ENCODE measurements around the gene ACOXL. TPM values are rescaled to one million over a fixed set of nuclear protein-coding genes. Genes with fewer than 3 reads are reported as not detected.
A peak's percentile ranks its signal among the peaks of the same experiment; 100 is the strongest.

Gene ACOXL
- total RNA-seq, 1 donor from 2014 or later: not detected

DNA sequence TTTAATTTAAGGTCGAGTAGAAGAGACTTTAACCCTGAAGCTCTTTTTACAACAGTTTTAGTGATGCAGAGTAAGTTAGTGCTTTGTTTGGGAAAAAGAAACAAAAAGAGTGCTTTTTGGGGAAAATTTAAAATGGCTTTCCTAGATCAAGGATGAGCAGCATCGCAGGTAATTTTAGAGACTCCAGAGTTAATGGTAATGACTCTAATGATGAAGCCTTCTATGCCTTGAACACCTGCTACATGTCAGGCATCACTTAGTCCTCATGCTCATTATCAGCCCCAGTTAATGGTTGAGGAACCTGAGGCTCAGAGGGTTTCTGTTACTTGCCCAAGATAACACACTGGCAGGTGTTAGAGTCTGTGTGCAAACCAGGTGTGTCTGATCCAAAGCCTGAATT, 167.8 kb downstream of the ACOXL start:
- Mint-ChIP-seq H3K27ac (ENCODE audit: unreplicated experiment) (no peak overlapping the region), H3K4me3 (no peak overlapping the region), H3K9me3 (peaks cover 8% of the 10 kb centered on the region), H3K4me1 (peaks cover 33% of the 10 kb centered on the region), H3K27me3 (ENCODE audit: low read depth) (no peaks in the 10 kb centered on the region), H3K36me3 (ENCODE audit: low read depth) (no peaks in the 10 kb centered on the region)
- TF ChIP-seq CTCF (conservative IDR thresholded peaks at IDR 0.05): no peak
- no peak for DNase-seq (ENCODE audit: low read depth, low spot score)

- no peak for DNase-seq (ENCODE audit: low read depth, low spot score)
- H3K27ac Mint-ChIP-seq (ENCODE audit: unreplicated experiment): peak overlapping the region; percentile 62
- no peak overlapping the region for H3K4me3 Mint-ChIP-seq
- no peaks in the 10 kb centered on the region for H3K36me3 Mint-ChIP-seq (ENCODE audit: low read depth)
- no peak for TF ChIP-seq CTCF (conservative IDR thresholded peaks at IDR 0.05)
- no peaks in the 10 kb centered on the region for H3K27me3 Mint-ChIP-seq (ENCODE audit: low read depth)
- no peaks in the 10 kb centered on the region for H3K9me3 Mint-ChIP-seq
- H3K4me1 Mint-ChIP-seq: peaks cover 26% of the 10 kb centered on the region
These were observed 171.2 kb downstream of the ACOXL start for GRCh38 chr2:110903548-110903947.

GRCh38 chr2:110904116-110904778, 171.9 kb downstream of the ACOXL start:
- DNase-seq (ENCODE audit: low read depth, low spot score): no peak
- H3K4me3 Mint-ChIP-seq: no peak overlapping the region
- no peak for TF ChIP-seq CTCF (conservative IDR thresholded peaks at IDR 0.05)
- H3K36me3 Mint-ChIP-seq (ENCODE audit: low read depth): no peaks in the 10 kb centered on the region
- H3K27ac Mint-ChIP-seq (ENCODE audit: unreplicated experiment): peak overlapping the region; percentile 62
- no peaks in the 10 kb centered on the region for H3K27me3 Mint-ChIP-seq (ENCODE audit: low read depth)
- H3K4me1 Mint-ChIP-seq: peaks cover 22% of the 10 kb centered on the region
- H3K9me3 Mint-ChIP-seq: no peaks in the 10 kb centered on the region

GRCh38 chr2:110904779-110905148, 172.4 kb downstream of the ACOXL start:
- no peaks in the 10 kb centered on the region for H3K27me3 Mint-ChIP-seq (ENCODE audit: low read depth)
- no peak overlapping the region for H3K4me3 Mint-ChIP-seq
- no peak for TF ChIP-seq CTCF (conservative IDR thresholded peaks at IDR 0.05)
- no peaks in the 10 kb centered on the region for H3K9me3 Mint-ChIP-seq
- H3K36me3 Mint-ChIP-seq (ENCODE audit: low read depth): no peaks in the 10 kb centered on the region
- peaks cover 17% of the 10 kb centered on the region for H3K4me1 Mint-ChIP-seq
- no peak overlapping the region for H3K27ac Mint-ChIP-seq (ENCODE audit: unreplicated experiment)
- DNase-seq (ENCODE audit: low read depth, low spot score): no peak

- H3K36me3 Mint-ChIP-seq (ENCODE audit: low read depth): no peaks in the 10 kb centered on the region
- no peak for DNase-seq (ENCODE audit: low read depth, low spot score)
- no peaks in the 10 kb centered on the region for H3K9me3 Mint-ChIP-seq
- peaks cover 12% of the 10 kb centered on the region for H3K4me1 Mint-ChIP-seq
- H3K4me3 Mint-ChIP-seq: no peak overlapping the region
- no peak overlapping the region for H3K27ac Mint-ChIP-seq (ENCODE audit: unreplicated experiment)
- no peaks in the 10 kb centered on the region for H3K27me3 Mint-ChIP-seq (ENCODE audit: low read depth)
- TF ChIP-seq CTCF (conservative IDR thresholded peaks at IDR 0.05): no peak
These were observed 172.8 kb downstream of the ACOXL start for GRCh38 chr2:110905217-110905616.

Data from neural crest cell (in vitro differentiated cells).